HG03196 (cell line): ENCODE measurements around the gene GPATCH3.
"Not testable (repeated sequence)": the region's sequence is repeated elsewhere in the genome, so short reads cannot be mapped to it uniquely, and the experiment has no call there.

Source experiments
- ATAC-seq: cut with Tn5 transposase; IDR thresholded peaks from one replicate; pipeline ENCODE4 v1.9.1; 2021; ENCODE audit not compliant: unreplicated experiment

The GPATCH3 gene

DNA sequence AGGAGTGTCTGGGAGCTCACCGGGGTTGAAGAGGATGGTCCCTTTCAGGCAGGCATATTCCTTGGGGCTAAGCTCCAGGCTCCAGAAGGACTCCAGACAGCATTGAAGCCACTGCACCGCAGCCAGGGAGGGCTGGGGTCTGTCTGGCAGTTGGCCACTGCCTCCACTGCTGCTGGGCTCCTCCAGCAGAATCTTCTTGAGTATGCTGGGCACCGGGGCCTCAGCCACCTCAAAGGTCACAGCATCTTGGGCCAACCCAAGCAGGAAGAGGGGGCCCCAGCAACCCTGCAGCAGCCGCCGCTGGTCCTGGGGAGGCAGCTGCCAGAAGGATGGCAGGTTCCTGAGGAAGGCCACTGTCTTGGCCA lies 13.1 kb upstream of the GPATCH3 start:
- ATAC-seq: no peak

DNA sequence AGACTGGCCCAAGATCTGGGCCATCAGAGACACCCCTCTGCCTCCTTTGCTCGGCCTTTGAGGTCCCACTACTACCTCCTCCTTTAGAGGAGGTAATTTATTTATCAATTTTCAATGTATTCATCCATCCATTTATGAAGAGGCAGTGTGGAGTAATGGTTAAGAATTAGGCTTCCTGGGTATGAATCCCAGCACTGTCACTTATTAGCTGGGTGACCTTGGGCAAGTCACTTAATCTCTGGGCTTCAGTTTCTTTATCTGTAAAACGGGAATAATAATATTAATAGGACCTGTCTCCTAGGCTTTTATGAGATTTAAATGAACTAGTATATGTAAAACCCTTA lies 11.9 kb upstream of the GPATCH3 start:
- ATAC-seq: no peak

DNA sequence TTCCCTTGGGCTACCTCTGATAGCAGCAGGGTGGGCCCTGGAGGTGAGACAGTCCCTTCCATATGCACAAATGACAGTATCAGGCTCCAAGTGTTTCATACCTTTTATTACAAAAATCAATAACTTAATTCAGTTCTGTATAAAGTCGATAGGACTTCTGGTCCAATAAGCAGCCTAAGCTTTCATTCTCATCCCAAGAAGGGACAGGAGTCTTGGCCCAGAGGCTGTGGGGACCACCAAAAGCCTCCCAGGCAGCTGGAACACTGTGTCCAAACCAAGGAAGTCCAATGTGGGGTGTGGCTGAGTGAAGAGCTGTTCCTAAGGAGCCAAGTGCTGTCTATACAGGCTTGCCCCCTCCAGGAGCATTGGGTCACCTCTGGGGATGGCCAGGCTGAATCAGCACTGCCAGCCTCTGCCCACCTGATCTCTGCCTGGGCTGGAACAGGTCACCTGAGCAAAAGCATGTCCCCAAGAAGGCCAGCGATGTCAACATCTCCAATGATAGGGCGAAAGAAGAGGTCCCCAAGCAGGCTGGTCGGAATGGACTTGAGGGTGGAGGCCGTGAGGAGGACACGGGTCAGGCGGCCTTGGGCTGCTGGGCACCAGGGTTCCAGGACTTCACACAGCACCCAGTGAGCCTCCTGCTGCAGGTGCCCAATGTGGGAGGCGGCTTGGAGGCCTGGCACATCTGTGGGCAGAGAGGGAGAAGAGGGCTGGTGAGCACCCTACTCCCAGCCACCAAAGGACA lies 11.3 kb upstream of the GPATCH3 start:
- no peak for ATAC-seq

DNA sequence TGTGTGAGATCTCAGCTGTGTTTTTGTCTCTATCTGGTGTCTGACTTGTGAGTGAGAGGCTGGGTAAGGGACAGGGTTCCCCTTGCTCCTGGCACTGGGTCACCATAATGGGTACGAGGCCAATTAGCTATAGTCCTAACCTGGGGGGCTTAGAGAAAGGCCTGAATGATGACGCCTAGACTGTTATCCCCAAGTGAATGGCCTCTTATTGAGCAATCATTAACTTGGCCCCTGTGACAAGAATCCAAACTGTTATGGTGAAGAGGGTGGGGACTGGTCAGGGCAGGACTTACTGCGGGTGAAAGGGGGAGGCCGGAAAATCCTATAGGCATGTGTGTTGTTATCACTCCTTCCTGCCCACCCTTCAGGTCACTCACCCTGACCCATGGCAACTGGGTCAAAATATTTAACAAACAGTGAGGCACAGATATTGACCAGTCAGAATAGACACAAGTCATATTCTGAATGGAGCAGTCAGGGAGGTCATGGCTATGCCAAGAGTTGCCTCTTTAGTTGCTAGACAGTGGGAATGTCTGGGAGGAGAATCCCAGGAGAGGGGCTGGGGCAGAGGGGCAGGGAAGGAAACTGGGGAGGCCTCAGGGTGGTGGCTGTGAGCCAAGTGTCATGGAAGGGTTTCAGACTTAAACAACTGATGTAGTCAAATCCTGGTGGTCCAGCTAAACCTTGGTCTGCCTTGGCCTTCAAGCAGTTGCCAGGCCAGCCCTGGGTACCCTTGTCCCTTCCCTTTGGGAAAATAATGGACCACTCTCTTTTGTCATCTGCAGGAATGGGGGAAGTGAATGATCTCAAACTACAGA lies 10.3 kb upstream of the GPATCH3 start:
- no peak for ATAC-seq

DNA sequence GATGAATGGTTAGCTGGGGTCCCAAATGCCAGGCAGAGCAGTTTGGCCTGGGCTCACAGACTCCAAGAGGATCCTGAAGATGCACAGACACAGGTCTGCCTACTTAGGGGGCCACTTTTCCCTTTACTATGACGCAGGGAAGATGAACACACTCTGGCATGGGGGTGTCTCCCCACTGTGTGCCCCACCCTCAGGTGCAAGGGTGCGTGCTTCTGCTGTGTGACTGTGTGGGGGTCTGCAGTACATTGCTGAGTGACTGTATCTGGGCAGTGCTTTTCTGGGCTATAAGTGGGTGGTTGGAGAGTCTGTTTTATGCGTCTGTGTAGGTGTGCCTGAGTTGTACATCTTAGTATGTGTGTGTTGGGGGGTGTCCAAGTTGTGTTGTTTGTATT lies 9.7 kb upstream of the GPATCH3 start:
- ATAC-seq: no peak

DNA sequence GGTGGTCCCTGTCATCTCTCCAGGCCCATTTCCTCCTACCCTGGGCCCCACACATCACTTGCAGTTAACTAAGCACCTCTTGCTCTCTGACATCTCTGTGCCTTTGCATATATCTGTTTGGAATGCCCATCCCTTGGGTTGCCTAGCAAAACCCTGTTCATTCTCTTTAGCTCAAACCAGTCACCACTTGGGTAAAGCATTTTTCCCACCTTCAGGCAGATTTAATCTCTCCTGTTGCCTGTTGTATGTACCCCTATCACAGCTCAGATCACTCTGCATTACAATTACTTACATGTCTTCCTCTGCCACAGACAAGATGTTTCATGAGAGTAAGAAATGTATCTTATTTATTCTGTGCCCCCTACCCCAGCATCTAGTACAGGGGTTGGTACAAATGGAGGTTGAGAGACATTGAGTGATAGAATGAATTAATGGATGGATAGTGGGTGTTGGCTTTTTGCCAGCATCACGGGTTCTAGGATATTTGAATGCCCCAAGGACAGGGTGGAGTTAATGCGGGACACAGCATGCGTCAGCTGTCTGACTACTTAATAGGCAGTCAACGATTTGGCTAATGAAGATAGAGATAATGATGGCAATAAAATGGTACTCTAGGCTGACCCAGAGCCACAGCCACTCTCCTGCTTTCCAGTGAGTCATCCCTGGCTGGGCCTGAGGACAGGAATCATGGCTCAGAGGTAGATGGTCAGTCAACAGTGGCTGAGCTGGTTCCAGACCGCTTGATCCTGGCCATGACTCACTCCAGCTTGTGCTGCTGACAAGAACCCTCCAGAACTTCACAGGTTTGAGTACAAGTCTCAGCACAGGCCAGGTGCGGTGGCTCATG lies 7.0 kb upstream of the GPATCH3 start:
- ATAC-seq: no peak

DNA sequence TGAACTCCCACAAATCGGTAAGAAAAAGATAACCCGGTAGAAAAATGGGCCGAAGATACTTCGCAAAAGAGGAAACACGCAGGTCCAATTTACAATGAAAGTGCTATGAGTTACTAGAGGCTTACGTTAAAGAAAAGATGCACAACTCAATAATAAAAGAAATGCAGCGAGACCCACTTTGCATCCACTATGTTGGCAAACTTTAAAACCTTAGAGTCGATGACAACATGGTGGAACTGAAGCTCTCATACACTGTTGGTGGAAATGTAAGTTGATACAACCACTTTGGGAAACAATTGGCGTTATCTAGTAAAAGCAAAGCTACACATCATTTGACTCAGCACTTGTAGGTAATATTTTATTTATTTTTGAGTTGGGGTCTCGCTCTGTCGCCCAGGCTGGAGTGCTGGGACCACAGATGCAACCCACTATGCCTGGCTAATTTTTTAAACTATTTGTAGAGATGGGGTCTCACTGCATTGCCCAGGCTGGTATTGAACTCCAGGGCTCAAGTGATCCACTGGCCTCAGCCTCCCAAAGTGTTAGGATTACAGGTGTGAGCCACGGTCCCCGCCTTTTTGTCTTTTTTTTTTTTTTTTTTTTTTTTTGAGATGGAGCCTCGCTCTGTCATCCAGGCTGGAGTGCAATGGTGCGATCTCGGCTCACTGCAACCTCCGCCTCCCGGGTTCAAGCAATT lies 696 bp upstream of the GPATCH3 start:
- no peak for ATAC-seq

DNA sequence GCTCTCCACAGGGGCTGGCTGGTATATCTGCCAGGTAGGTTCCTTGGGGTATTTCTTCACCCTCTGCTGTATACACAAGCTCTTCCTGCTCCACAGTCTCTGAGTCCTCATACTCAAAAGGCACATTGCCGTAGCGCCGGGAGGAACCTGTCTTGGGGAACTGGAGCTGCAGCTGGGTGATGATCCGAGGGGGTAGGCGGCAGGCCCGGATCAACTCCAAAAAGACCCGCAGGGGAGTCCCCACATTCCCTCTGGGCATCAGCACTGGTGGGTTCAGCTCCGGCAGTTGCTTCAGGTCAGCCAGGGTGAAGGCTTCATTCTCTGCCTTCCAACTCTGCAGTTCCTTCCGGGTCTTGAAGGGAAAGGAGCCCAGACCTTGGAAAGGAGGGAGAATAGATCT lies 2.9 kb downstream of the GPATCH3 start:
- no peak for ATAC-seq

DNA sequence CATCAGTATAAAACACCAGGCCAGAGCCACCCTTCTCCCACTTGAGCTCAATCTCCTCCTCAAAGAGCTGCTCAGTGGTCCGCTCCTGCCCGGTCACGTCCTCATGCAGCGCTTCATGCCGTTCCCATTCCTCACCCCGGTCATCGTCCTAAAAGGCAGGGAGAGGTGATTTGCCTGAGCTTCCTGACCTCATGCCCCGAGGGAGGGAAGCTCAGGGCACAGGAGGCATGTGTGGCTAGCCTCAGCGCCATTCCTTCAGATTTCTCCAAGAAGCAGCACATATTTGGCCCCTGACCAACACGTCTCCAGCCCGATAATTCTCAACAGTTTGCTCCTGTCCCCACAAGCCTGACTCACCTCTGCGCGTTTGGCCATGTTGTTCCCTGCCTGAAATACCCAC lies 6.0 kb downstream of the GPATCH3 start:
- no peak for ATAC-seq

DNA sequence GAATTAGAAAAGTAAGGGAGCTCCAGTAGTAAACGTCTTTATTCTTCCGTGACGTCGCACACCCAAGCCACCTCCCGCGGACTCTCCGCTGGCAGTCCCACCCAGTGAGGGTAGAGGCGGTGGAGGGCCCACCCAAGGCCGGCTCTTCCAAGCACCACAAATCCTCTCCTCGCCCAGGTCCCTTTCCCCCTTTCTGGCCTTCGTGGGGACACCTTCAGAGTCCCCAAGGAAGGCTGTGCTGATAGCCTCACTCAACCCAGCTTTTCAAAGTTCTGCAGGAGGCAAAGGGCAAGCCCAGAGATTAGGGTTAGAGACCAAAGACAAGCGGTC lies 9.8 kb downstream of the GPATCH3 start:
- peak; percentile 19 for ATAC-seq

DNA sequence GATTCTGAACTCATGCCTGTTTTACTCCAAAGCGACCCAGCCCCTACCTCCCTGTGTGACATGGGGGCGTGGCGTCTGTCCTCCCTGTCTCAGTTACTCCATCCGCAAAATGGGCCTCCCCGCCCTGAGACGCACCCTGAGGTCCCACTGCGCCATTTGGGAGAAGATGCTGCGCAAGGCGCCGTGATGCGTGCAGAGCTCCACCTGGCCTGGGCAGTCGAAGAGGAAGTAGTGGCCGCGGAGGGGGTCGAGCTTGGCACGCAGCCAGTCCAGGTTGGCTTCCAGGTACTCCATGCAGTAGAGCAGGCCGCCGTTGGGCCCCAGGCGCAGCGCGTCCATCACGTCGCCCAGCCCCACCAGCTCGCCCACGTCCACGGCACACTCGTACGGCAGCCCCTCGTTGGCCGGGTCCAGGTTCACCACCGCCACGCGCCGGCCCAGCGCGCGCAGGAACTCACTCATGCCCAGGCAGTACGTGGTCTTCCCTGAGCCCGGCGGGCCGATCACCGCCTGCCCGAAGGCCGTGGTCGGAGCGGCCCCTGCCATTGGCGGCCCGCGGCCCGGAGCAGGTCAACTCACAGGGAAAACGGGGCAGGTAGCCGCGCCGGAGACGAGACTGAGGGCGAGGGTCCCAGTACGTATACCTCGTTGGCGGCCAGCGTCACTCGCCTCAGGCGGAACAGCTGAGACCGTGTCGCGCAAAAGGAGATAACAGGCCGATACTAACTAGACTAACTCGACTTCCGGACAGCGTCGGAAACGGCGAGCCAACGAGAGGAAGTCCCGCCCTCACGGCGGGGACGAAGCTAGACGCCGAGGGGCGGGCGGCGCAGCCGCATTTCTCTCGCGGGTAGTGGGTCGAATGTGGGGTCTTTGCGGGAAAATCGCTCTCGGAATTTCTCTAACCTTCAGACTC lies 10.5 kb downstream of the GPATCH3 start, which contains the start of gene GPN2:
Gene GPN2 (minus strand): TSS at position 733 of the 916 bp plus-strand sequence. CDS start 187 bp downstream, at position 546.
- ATAC-seq: peak; percentile 70

DNA sequence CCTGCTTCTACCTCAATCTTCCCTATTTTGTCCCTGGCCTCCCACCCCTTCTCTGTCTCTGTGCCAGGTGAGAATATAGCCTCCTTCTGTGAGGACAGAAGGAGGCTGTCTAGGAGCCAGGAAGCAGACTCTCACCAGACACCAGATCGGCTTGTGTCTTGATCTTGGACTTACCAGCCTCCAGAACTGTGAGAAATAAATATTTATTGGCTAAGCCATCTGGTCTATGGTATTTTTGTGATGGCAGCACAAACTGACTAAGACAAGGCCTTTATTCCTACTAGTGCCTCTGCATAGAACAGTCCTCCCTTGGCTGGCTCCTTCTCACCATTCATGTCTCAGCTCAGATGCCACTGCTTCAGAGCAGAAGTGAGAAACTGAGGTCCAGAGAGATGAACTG lies 12.0 kb downstream of the GPATCH3 start:
- ATAC-seq: no peak

DNA sequence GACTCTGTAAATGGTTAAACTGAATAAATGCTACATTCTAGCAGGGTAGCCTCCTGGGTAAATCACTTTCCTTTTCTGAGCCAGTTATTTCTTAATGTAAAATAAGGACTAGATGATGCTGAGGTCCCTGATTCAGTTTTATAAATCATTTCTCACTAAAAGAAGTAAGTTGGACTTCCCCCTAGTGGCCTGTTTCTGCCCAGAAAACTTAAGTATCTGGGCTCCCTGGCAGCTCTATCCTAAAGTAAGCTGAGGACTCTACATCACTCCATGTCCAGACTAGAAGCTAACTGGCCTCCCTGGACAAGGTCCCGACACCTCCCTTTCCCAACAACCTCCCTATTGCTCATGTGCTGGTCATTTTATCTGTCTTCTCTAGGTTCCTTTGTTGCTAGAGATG lies 13.1 kb downstream of the GPATCH3 start:
- ATAC-seq: no peak

DNA sequence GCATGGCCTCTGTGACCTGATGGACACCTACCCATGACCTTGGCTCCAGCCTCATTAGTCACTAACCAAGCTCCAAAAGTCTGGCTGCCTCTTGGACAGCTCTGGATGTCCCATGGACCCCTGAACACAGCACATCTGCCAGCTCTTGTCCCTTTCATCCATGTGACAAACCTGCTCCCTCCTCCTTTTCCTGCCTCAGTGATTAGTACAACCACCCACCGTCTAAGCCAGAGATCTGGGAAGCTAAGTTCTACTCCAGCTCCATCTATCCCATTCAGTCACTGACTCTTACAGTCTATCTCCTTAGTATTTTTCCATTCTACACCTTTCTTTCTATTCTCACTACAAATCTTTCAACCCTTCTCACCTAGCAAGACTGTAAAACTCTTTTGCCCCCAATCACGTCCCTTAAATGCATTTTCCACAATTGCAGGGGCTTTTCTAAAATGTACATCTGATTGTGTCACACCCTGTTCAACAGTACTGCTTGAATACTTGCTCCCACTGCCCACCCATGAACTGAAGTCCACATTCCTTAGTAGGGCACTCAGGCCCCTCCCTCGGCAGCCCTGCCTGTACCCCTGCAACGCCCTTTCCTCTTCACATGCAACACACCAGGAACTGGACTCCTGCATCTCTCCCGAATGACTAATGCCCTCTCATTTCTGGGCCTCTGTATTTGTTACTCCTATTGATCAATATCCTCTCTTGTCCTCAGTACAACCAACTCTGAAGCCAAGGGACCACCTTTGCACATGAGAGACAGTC lies 17.4 kb downstream of the GPATCH3 start:
- no peak for ATAC-seq

DNA sequence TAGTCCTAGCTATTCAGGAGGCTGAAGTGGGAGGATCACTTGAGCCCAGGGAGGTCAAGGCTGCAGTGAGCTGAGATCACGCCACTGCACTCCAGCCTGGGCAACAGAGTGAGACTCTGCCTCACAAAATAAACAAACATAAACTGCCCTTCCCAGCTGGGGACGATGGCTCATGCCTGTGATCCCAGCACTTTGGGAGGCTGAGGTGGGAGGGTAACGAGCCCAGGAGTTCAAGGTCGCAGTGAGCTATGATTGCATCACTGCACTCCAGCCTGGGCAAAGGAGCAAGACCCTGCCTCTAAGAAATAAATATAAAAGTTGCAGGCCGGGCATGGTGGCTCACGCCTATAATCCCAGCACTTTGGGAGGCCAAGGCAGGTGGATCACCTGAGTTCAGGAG lies 18.7 kb downstream of the GPATCH3 start:
- not testable (repeated sequence) for ATAC-seq

DNA sequence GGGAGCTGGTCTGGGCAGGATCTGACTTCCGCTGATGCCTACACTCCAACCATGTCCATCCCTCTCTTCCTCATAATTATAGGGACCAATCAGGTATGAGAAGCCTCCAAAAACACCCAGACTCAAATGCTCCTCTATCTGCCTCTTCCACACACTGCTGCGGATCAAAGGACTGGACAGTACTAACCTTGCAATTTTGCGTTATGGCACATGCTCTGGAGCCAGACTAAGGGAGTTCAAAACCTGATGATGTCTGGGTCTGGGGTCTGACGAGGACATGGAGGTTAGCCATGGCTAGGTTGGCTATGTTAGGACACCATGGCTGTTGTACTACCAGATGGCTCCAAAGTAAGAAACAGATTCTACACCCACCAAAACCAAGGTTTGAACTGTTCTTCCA lies 20.5 kb downstream of the GPATCH3 start:
- no peak for ATAC-seq

DNA sequence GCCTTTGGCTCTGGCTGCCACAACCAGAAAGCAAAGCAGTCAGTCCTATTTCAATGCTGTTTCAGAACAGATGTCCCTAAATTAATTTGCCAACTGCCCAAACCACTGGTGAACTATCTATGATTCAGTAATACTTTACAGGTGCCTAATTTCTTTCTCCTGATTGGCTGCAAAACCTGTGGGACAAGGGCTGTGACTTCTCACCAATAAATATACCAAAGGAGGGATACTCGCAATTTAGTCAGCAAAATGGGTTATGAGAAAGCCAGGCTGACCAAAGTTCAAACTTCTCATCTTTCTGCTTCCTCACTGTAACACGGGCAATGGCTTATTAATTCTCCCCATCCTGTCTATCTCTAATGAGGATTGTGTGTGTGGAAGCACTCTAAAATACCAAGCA lies 22.9 kb downstream of the GPATCH3 start:
- no peak for ATAC-seq

DNA sequence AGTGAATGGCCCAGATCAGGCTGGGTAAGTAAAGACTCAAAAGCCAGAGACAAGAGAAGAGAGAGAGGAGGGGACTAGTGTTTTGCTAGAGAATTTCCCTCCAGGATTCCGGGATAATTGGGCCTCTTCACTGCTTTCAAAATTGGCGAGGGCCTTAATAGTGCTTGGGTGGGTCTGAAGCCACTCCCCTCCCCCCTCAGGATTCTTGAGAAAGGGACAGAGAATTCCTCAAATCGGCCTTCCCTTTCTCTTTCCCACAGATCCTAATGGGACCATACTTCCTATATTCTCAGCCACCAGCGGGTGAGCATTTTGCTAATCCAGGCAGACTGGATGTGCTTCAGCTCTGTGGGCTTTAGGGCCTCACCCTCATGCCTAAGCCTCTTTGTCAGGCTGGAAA lies 25.4 kb downstream of the GPATCH3 start:
- ATAC-seq: no peak

DNA sequence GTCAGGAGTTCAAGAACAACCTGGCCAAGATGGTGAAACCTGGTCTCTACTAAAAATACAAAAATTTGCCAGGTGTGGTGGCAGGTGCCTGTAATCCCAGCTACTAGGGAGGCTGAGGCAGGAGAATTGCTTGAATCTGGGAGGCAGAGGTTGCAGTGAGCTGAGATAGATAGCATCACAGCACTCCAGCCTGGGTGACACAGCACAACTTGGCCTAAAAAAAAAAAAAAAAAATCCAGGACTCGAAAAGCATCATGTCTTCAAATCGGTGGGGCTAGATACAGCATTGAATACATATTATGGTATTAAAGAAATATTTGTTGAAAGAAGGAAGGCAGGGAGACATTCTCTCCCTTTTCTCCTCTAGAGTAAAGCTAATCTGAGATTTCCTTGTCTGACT lies 27.2 kb downstream of the GPATCH3 start:
- ATAC-seq: not testable (repeated sequence)
